HG03103 (cell line): Measurements from ENCODE around the gene DRP2.
A peak's percentile ranks its signal among the peaks of the same experiment; 100 is the strongest.
"Not testable (repeated sequence)": the region's sequence is repeated elsewhere in the genome, so short reads cannot be mapped to it uniquely, and the experiment has no call there.

Experiments used
- ATAC-seq: cut with Tn5 transposase; IDR thresholded peaks from one replicate; pipeline ENCODE4 v1.9.1; 2021; ENCODE audit warnings: low read depth; ENCODE audit not compliant: unreplicated experiment

Gene DRP2

GRCh38 chrX:101219116-101219863 lies at the start of gene DRP2:
TSS of gene DRP2 (plus strand) at chrX:101219786. CDS start at chrX:101231648, 11,862 bp downstream.
- no peak for ATAC-seq

- ATAC-seq, result no peak
These were observed 47.6 kb upstream of the DRP2 start for GRCh38 chrX:101171883-101172400.

- no peak for ATAC-seq
These were observed 43.1 kb upstream of the DRP2 start for GRCh38 chrX:101176439-101176838.

GRCh38 chrX:101184876-101185275 lies 34.7 kb upstream of the DRP2 start:
- ATAC-seq, result not testable (repeated sequence)

- ATAC-seq, result not testable (repeated sequence)
These were observed 31.6 kb upstream of the DRP2 start for GRCh38 chrX:101187961-101188360.

- no peak for ATAC-seq
These were observed 28.9 kb upstream of the DRP2 start for GRCh38 chrX:101190736-101191135.

GRCh38 chrX:101191217-101191750 lies 28.3 kb upstream of the DRP2 start:
- ATAC-seq, result no peak

- ATAC-seq, result no peak
These were observed 24.0 kb upstream of the DRP2 start for GRCh38 chrX:101195442-101196173.

- no peak for ATAC-seq
These were observed 15.7 kb upstream of the DRP2 start for GRCh38 chrX:101203761-101204351.

- no peak for ATAC-seq
These were observed 13.1 kb upstream of the DRP2 start for GRCh38 chrX:101206471-101206870.

GRCh38 chrX:101208152-101208905 lies 11.3 kb upstream of the DRP2 start:
- ATAC-seq, result peak; percentile 76

GRCh38 chrX:101210630-101211029 lies 9.0 kb upstream of the DRP2 start:
- no peak for ATAC-seq

GRCh38 chrX:101217689-101218088 lies 1.9 kb upstream of the DRP2 start:
- ATAC-seq, result no peak

GRCh38 chrX:101219864-101220346 lies 319 bp downstream of the DRP2 start:
- no peak for ATAC-seq

GRCh38 chrX:101220662-101221260 lies 1.2 kb downstream of the DRP2 start:
- no peak for ATAC-seq

- no peak for ATAC-seq
These were observed 3.6 kb downstream of the DRP2 start for GRCh38 chrX:101223226-101223625.

GRCh38 chrX:101229170-101229569 lies 9.6 kb downstream of the DRP2 start:
- ATAC-seq, result no peak

- ATAC-seq, result no peak
These were observed 11.1 kb downstream of the DRP2 start for GRCh38 chrX:101230636-101231035.

- ATAC-seq, result no peak
These were observed 11.5 kb downstream of the DRP2 start for GRCh38 chrX:101231080-101231479.

- no peak for ATAC-seq
These were observed 12.7 kb downstream of the DRP2 start for GRCh38 chrX:101232316-101232715.
